GM23248 (cell line): ENCODE measurements around the gene FRAT2. TPM values are rescaled to one million over a fixed set of nuclear protein-coding genes. Genes with fewer than 3 reads are reported as not detected.

Experiments used
- DNase-seq: peaks from one replicate; pipeline ENCODE4 v3.0.0-alpha.2; 2015
- H2AFZ ChIP-seq: fragments of 200-600 bp; sonication (generic); 2 replicates; pipeline ENCODE4 v1.6.1; 2016; ENCODE audit warnings: antibody characterized with exemption
- H3F3A ChIP-seq: fragments of 200-600 bp; sonication (generic); 2 replicates; pipeline ENCODE4 v1.6.1; 2016; ENCODE audit warnings: mild to moderate bottlenecking, antibody characterized with exemption, mixed run types; ENCODE audit not compliant: insufficient read depth
- H3K27ac ChIP-seq: fragments of 200-600 bp; sonication (generic); 2 replicates; pipeline ENCODE4 v1.5.1; 2016; ENCODE audit warnings: mild to moderate bottlenecking
- H3K27me3 ChIP-seq: fragments of 200-600 bp; sonication (generic); replicated peaks from 2 replicates; pipeline ENCODE4 v1.6.1; 2016; ENCODE audit warnings: mild to moderate bottlenecking; ENCODE audit not compliant: insufficient read depth
- H3K36me3 ChIP-seq: fragments of 200-600 bp; sonication (generic); 2 replicates; pipeline ENCODE4 v1.6.1; 2016; ENCODE audit warnings: low read depth, mild to moderate bottlenecking
- H3K4me1 ChIP-seq: fragments of 200-600 bp; sonication (generic); 2 replicates; pipeline ENCODE4 v1.6.1; 2016; ENCODE audit warnings: mild to moderate bottlenecking; ENCODE audit not compliant: insufficient read depth
- H3K4me2 ChIP-seq: fragments of 200-600 bp; sonication (generic); one replicate; pipeline ENCODE4 v1.6.1; 2016; ENCODE audit warnings: mild to moderate bottlenecking; ENCODE audit not compliant: unreplicated experiment
- H3K4me3 ChIP-seq: fragments of 200-600 bp; sonication (generic); 2 replicates; pipeline ENCODE4 v1.5.1; 2016; ENCODE audit warnings: mild to moderate bottlenecking
- H3K79me2 ChIP-seq: fragments of 200-600 bp; sonication (generic); 2 replicates; pipeline ENCODE4 v1.6.1; 2016; ENCODE audit warnings: mild to moderate bottlenecking; ENCODE audit not compliant: insufficient read depth
- H3K9ac ChIP-seq: fragments of 200-600 bp; sonication (generic); 2 replicates; pipeline ENCODE4 v1.6.1; 2016; ENCODE audit warnings: mild to moderate bottlenecking
- H3K9me2 ChIP-seq: fragments of 200-600 bp; sonication (generic); 2 replicates; pipeline ENCODE4 v1.6.1; 2016; ENCODE audit warnings: mixed run types, mild to moderate bottlenecking, moderate library complexity; ENCODE audit not compliant: insufficient read depth
- H3K9me3 ChIP-seq: fragments of 200-600 bp; sonication (generic); one replicate; pipeline ENCODE4 v1.6.1; 2017; ENCODE audit warnings: low read depth
- H4K20me1 ChIP-seq: fragments of 200-600 bp; sonication (generic); 2 replicates; pipeline ENCODE4 v1.6.0; 2016; ENCODE audit not compliant: insufficient read depth
- EZH2 ChIP-seq: fragments of 200-600 bp; sonication (generic); IDR thresholded peaks from 2 replicates; pipeline ENCODE4 v1.6.1; 2018; ENCODE audit warnings: antibody characterized with exemption, mild to moderate bottlenecking; ENCODE audit not compliant: insufficient read depth, poor library complexity, severe bottlenecking
- EZH2phosphoT487 ChIP-seq: fragments of 200-600 bp; sonication (generic); IDR thresholded peaks from 2 replicates; pipeline ENCODE4 v1.6.1; 2018; ENCODE audit warnings: antibody characterized with exemption, moderate library complexity, mild to moderate bottlenecking, low read depth; ENCODE audit not compliant: insufficient read depth
- WGBS, 2 experiments: methylation state at CpG; one replicate each; pipeline ENCODE4 v1.1.6; 2015 to 2017; ENCODE audit warnings: low lambda C conversion rate in 2 of 2, low coverage in 1 of 2; ENCODE audit errors: missing lambda C conversion rate in 2 of 2; 5-methylcytosine and 5-hydroxymethylcytosine counted together
- in situ Hi-C: fragments of 300-500 bp; cut with MboI; formaldehyde crosslinking; loops from 2 replicates; pipeline ENCODE4 v1.15.0; 2020
- polyA plus RNA-seq: library from polyadenylated mRNA; unstranded; fragments of >200 nt; fragmentation: Nextera tagmentation; extraction: Ambion mirVana; gene quantifications from 2 replicates; pipeline ENCODE4 v1.2.1, GENCODE V29; 2016
- total RNA-seq: library from RNA; depleted of rRNA; stranded (reverse); fragments of >200 nt; shearing (Covaris generic); gene quantifications from 2 replicates; pipeline ENCODE4 v1.2.3, GENCODE V29; 2014; rRNA removed

FRAT2 gene, protein sequence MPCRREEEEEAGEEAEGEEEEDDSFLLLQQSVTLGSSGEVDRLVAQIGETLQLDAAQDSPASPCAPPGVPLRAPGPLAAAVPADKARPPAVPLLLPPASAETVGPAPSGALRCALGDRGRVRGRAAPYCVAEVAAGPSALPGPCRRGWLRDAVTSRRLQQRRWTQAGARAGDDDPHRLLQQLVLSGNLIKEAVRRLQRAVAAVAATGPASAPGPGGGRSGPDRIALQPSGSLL
- total RNA-seq: 10.3 and 16.3 TPM in 2 replicates
- polyA plus RNA-seq: 1.6 and 2.8 TPM in 2 replicates

DNA sequence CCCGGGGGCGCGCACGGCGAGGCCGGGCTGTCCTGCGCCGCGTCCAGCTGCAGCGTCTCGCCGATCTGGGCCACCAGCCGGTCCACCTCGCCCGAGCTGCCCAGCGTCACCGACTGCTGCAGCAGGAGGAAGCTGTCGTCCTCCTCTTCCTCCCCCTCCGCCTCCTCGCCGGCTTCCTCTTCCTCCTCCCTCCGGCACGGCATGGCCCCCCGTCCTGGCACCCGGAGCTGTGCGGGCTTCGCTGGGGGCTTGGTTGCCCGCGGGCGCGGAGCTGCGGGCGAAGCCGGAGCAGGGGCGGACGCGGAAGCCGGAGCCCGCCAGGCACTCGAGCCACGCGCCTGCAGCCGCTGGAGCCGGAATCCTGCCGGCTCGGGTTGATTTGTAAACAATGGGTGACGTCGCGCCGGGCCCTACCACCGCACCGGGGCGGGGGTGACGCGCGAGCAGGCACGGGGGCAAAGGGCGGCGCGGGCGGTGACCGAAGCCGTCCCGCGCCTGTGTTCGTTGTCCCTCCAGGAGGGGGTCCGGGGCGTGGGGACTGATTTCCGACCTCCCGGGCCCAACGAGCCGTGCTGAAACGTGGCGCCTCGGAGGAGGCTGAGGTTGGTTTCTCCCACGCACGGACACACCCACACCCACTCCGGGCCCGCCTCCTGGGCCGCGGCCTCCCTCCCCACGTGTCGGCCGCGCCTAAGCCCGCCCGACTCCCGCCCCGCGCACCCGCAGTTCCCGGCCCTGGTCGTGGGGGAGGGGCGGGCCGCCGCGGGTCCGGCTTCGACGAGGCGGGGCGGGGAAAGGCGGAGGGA, at the start of gene FRAT2:
FRAT2 (minus strand) TSS at position 360 of the 806 bp plus-strand sequence; CDS start at position 203, 157 bp downstream.
- TF ChIP-seq EZH2: no peak
- TF ChIP-seq EZH2phosphoT487: no peak
- peak within 1 kb of the TSS; percentile 91 for H3K9ac ChIP-seq
- in situ Hi-C loops: no loop called here
- 1 to 5% methylated on average over 4 to 102 of the region's 103 CpGs for WGBS, 2 experiments
- peak within 1 kb of the TSS; percentile 88 for H3K27ac ChIP-seq
- H3K36me3 ChIP-seq: no peaks in the 10 kb centered on the region
- H3K9me3 ChIP-seq: no peaks in the 10 kb centered on the region
- H3K4me2 ChIP-seq: peak within 1 kb of the TSS; percentile 96
- peaks cover 19% of the 10 kb centered on the region for H3K4me1 ChIP-seq
- peak within 1 kb of the TSS; percentile 94 for H3K4me3 ChIP-seq
- H4K20me1 ChIP-seq: no peaks in the 10 kb centered on the region
- peaks cover 30% of the 10 kb centered on the region for H3K79me2 ChIP-seq
- peak; percentile 96 for DNase-seq
- 0 out of 2 replicates have a peak, but pooled peaks cover 8% of the 10 kb centered on the region for H3K27me3 ChIP-seq
- peak within 1 kb of the TSS; percentile 89 for H2AFZ ChIP-seq
- no peaks in the 10 kb centered on the region for H3K9me2 ChIP-seq
- peaks cover 29% of the 10 kb centered on the region for H3F3A ChIP-seq

GRCh38 chr10:97384156-97384555, 49.6 kb upstream of the FRAT2 start:
- WGBS, 2 experiments: 80 to 89% methylated on average over 1 to 5 of the region's 5 CpGs

DNA sequence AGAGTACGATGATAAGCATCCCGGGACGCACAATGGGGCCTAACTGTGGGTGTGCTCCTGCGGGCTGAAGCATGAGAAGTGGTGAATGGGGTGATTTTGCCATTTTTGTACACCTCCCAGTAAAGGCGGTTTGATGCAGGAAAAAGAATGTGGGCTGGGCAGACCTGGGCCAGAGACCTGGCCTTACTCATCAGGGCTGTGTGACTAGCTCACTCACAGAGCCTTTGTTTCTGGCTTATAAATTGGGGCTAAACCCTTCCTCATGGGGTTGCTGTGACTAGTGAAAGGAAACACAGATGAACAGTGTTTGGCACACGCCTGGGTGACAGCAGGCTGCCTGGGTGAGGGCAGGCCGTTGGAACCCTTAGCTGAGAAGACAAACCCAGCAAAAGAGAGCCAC, 48.6 kb upstream of the FRAT2 start:
- Histone ChIP-seq H2AFZ (no peak overlapping the region), H3K27ac (no peak overlapping the region), H3K4me2 (no peak overlapping the region), H3K79me2 (no peaks in the 10 kb centered on the region), H3K4me1 (no peaks in the 10 kb centered on the region), H3K36me3 (no peaks in the 10 kb centered on the region; the same call in 1 of the 2 replicates), H4K20me1 (no peaks in the 10 kb centered on the region), H3K9me2 (no peaks in the 10 kb centered on the region), H3K9me3 (no peaks in the 10 kb centered on the region), H3F3A (no peaks in the 10 kb centered on the region), H3K27me3 (no peaks in the 10 kb centered on the region), H3K9ac (no peak overlapping the region), H3K4me3 (no peak overlapping the region)
- in situ Hi-C loops: no loop called here
- no peak for TF ChIP-seq EZH2phosphoT487
- no peak for TF ChIP-seq EZH2
- no peak for DNase-seq
- WGBS, 2 experiments: 93 to 94% methylated on average over 7 of the region's 7 CpGs

More at GRCh38 chr10:97384156-97384555, 49.6 kb upstream of the FRAT2 start:
- Histone ChIP-seq H3K9me2 (no peaks in the 10 kb centered on the region), H3K27me3 (no peaks in the 10 kb centered on the region), H3K9ac (no peak overlapping the region), H4K20me1 (no peaks in the 10 kb centered on the region), H3K4me1 (no peaks in the 10 kb centered on the region), H3K27ac (no peak overlapping the region), H3K36me3 (no peaks in the 10 kb centered on the region), H2AFZ (no peak overlapping the region), H3F3A (no peaks in the 10 kb centered on the region), H3K79me2 (no peaks in the 10 kb centered on the region), H3K9me3 (no peaks in the 10 kb centered on the region), H3K4me3 (no peak overlapping the region), H3K4me2 (no peak overlapping the region)
- in situ Hi-C loops: no loop called here
- TF ChIP-seq EZH2phosphoT487 (no peak), EZH2 (no peak)
- no peak for DNase-seq

- Histone ChIP-seq H3K4me1 (no peaks in the 10 kb centered on the region), H4K20me1 (no peaks in the 10 kb centered on the region), H3K36me3 (no peaks in the 10 kb centered on the region; the same call in 1 of the 2 replicates), H3K79me2 (no peaks in the 10 kb centered on the region), H3K4me2 (no peak overlapping the region), H3K4me3 (no peak overlapping the region), H3K9me3 (no peaks in the 10 kb centered on the region), H3F3A (no peaks in the 10 kb centered on the region), H3K27me3 (no peaks in the 10 kb centered on the region), H3K9ac (no peak overlapping the region), H3K9me2 (no peaks in the 10 kb centered on the region), H3K27ac (no peak overlapping the region), H2AFZ (no peak overlapping the region)
- no peak for DNase-seq
- 79 to 83% methylated on average over 8 of the region's 8 CpGs for WGBS, 2 experiments
- in situ Hi-C loops: no loop called here
- no peak for TF ChIP-seq EZH2phosphoT487
- no peak for TF ChIP-seq EZH2
These were observed 47.1 kb upstream of the FRAT2 start for GRCh38 chr10:97381626-97382025.
